ENCODE results near the gene TBC1D13. TPM values are rescaled to one million over a fixed set of nuclear protein-coding genes. Genes with fewer than 3 reads are reported as not detected.
"Not testable (repeated sequence)": the region's sequence is repeated elsewhere in the genome, so short reads cannot be mapped to it uniquely, and the experiment has no call there.

The TBC1D13 gene
- total RNA-seq, 1 donor from 2014 or later = 23.5 TPM

GRCh38 chr9:128835246-128836210 lies 48.5 kb downstream of the TBC1D13 start:
- no peak for DNase-seq (ENCODE audit: low spot score)
- Mint-ChIP-seq H3K36me3 (ENCODE audit: low read depth) (peaks cover 5% of the 10 kb centered on the region), H3K4me3 (ENCODE audit: unreplicated experiment) (no peak overlapping the region), H3K4me1 (ENCODE audit: low read depth) (no peaks in the 10 kb centered on the region), H3K27me3 (ENCODE audit: low read depth) (no peaks in the 10 kb centered on the region), H3K9me3 (ENCODE audit: low read depth) (no peaks in the 10 kb centered on the region), H3K27ac (ENCODE audit: unreplicated experiment) (no peak overlapping the region)
- no peak for TF ChIP-seq CTCF (IDR thresholded peaks at IDR 0.05)

GRCh38 chr9:128836509-128837145 lies 49.6 kb downstream of the TBC1D13 start:
- no peak overlapping the region for H3K27ac Mint-ChIP-seq (ENCODE audit: unreplicated experiment)
- no peak overlapping the region for H3K4me3 Mint-ChIP-seq (ENCODE audit: unreplicated experiment)
- peaks cover 5% of the 10 kb centered on the region for H3K36me3 Mint-ChIP-seq (ENCODE audit: low read depth)
- H3K27me3 Mint-ChIP-seq (ENCODE audit: low read depth) = no peaks in the 10 kb centered on the region
- no peak for DNase-seq (ENCODE audit: low spot score)
- no peaks in the 10 kb centered on the region for H3K4me1 Mint-ChIP-seq (ENCODE audit: low read depth)
- TF ChIP-seq CTCF (IDR thresholded peaks at IDR 0.05) = no peak
- no peaks in the 10 kb centered on the region for H3K9me3 Mint-ChIP-seq (ENCODE audit: low read depth)

GRCh38 chr9:128838338-128838737 lies 51.3 kb downstream of the TBC1D13 start:
- H3K4me1 Mint-ChIP-seq (ENCODE audit: low read depth) = no peaks in the 10 kb centered on the region
- no peak overlapping the region for H3K27ac Mint-ChIP-seq (ENCODE audit: unreplicated experiment)
- peaks cover 8% of the 10 kb centered on the region for H3K36me3 Mint-ChIP-seq (ENCODE audit: low read depth)
- H3K27me3 Mint-ChIP-seq (ENCODE audit: low read depth) = no peaks in the 10 kb centered on the region
- DNase-seq (ENCODE audit: low spot score) = no peak
- TF ChIP-seq CTCF (IDR thresholded peaks at IDR 0.05) = no peak
- H3K4me3 Mint-ChIP-seq (ENCODE audit: unreplicated experiment) = no peak overlapping the region
- H3K9me3 Mint-ChIP-seq (ENCODE audit: low read depth) = no peaks in the 10 kb centered on the region

- Mint-ChIP-seq H3K9me3 (ENCODE audit: low read depth) (no peaks in the 10 kb centered on the region), H3K4me1 (ENCODE audit: low read depth) (peaks cover 8% of the 10 kb centered on the region), H3K36me3 (ENCODE audit: low read depth) (peaks cover 6% of the 10 kb centered on the region), H3K27me3 (ENCODE audit: low read depth) (no peaks in the 10 kb centered on the region), H3K27ac (ENCODE audit: unreplicated experiment) (no peak overlapping the region), H3K4me3 (ENCODE audit: unreplicated experiment) (no peak overlapping the region)
- no peak for TF ChIP-seq CTCF (IDR thresholded peaks at IDR 0.05)
- no peak for DNase-seq (ENCODE audit: low spot score)
Measured at GRCh38 chr9:128840524-128840923, 53.5 kb downstream of the TBC1D13 start.

- Mint-ChIP-seq H3K36me3 (ENCODE audit: low read depth) (peaks cover 6% of the 10 kb centered on the region), H3K27ac (ENCODE audit: unreplicated experiment) (no peak overlapping the region), H3K9me3 (ENCODE audit: low read depth) (no peaks in the 10 kb centered on the region), H3K4me1 (ENCODE audit: low read depth) (peaks cover 10% of the 10 kb centered on the region), H3K4me3 (ENCODE audit: unreplicated experiment) (no peak overlapping the region), H3K27me3 (ENCODE audit: low read depth) (no peaks in the 10 kb centered on the region)
- no peak for TF ChIP-seq CTCF (IDR thresholded peaks at IDR 0.05)
- no peak for DNase-seq (ENCODE audit: low spot score)
Measured at GRCh38 chr9:128841694-128842492, 54.8 kb downstream of the TBC1D13 start.

GRCh38 chr9:128843171-128843570 lies 56.1 kb downstream of the TBC1D13 start:
- not testable (repeated sequence) for H3K9me3 Mint-ChIP-seq (ENCODE audit: low read depth); H3K4me3 Mint-ChIP-seq (ENCODE audit: unreplicated experiment); H3K36me3 Mint-ChIP-seq (ENCODE audit: low read depth); H3K27ac Mint-ChIP-seq (ENCODE audit: unreplicated experiment); H3K27me3 Mint-ChIP-seq (ENCODE audit: low read depth); DNase-seq (ENCODE audit: low spot score)
- peaks cover 10% of the 10 kb centered on the region for H3K4me1 Mint-ChIP-seq (ENCODE audit: low read depth)

Measured in chondrocyte (in vitro differentiated cells).